HL-60 (cell line): ENCODE data around the gene SLC4A8.

Experiments
- CTCF ChIP-seq: IDR thresholded peaks from one replicate; pipeline ENCODE4 v1.5.1; 2011; ENCODE audit warnings: low read length, control low read depth, inconsistent platforms; ENCODE audit not compliant: insufficient read depth
- REST ChIP-seq: IDR thresholded peaks from 2 replicates; pipeline ENCODE4 v1.6.1; 2012; ENCODE audit warnings: low read depth; ENCODE audit not compliant: insufficient replicate concordance

- TF ChIP-seq REST = no peak
- no peak for TF ChIP-seq CTCF
Measured at GRCh38 chr12:51525518-51525917, 100.9 kb downstream of the SLC4A8 start.
